Body of pancreas (tissue), 4 donors: ENCODE measurements around the gene HTT.

ENCODE experiments used
- CTCF ChIP-seq, 7 experiments: fragments of 450-650 bp in 4 of 7; fragments of 200-600 bp in 3 of 7; sonication (generic) in 3 of 7; IDR thresholded peaks; one replicate each; pipeline ENCODE4 v1.5.1; 2016 to 2019; ENCODE audit warnings: antibody characterized with exemption in 7 of 7
- POLR2A ChIP-seq, 3 donors: fragments of 450-650 bp; IDR thresholded peaks; one replicate each; pipeline ENCODE4 v1.6.1; 2016; ENCODE audit warnings: antibody characterized with exemption in 3 of 3, mild to moderate bottlenecking in 2 of 3

- peak; percentile 85 to 92 (median 87) for TF ChIP-seq POLR2A (IDR thresholded peaks at IDR 0.05)
- peak in 1 of 7 experiments; percentile 6 for TF ChIP-seq CTCF (IDR thresholded peaks at IDR 0.05)
Observed at GRCh38 chr4:3292571-3293400, 218.3 kb downstream of the HTT start, which contains the start of gene RGS12.
